MM.1S (cell line): Measurements from ENCODE around the gene CHD2.

ENCODE experiments used
- DNase-seq: peaks from one replicate; pipeline ENCODE4 v3.0.0-alpha.2; 2015
- H2AFZ ChIP-seq: fragments of 300-600 bp; sonication (generic); 2 replicates; pipeline ENCODE4 v1.6.0; 2016; ENCODE audit warnings: antibody characterized with exemption, low read length
- H3F3A ChIP-seq: fragments of 300-600 bp; sonication (generic); 2 replicates; pipeline ENCODE4 v1.6.1; 2016; ENCODE audit warnings: mild to moderate bottlenecking, antibody characterized with exemption, low read length, moderate library complexity, mixed read lengths; ENCODE audit not compliant: insufficient read depth
- H3K27ac ChIP-seq: fragments of 300-600 bp; sonication (generic); 2 replicates; pipeline ENCODE4 v1.5.1; 2016; ENCODE audit warnings: mild to moderate bottlenecking, low read length
- H3K27me3 ChIP-seq: fragments of 300-600 bp; sonication (generic); replicated peaks from 2 replicates; pipeline ENCODE4 v1.6.0; 2016; ENCODE audit warnings: low read length; ENCODE audit not compliant: insufficient read depth
- H3K36me3 ChIP-seq: fragments of 300-600 bp; sonication (generic); replicated peaks from 2 replicates; pipeline ENCODE4 v1.6.1; 2016; ENCODE audit warnings: mild to moderate bottlenecking, low read length, mixed read lengths; ENCODE audit not compliant: insufficient read depth
- H3K4me1 ChIP-seq: fragments of 300-600 bp; sonication (generic); 2 replicates; pipeline ENCODE4 v1.6.1; 2016; ENCODE audit warnings: low read length, mixed read lengths
- H3K4me2 ChIP-seq: fragments of 300-600 bp; sonication (generic); 2 replicates; pipeline ENCODE4 v1.6.0; 2016; ENCODE audit warnings: low read depth, low read length
- H3K4me3 ChIP-seq: fragments of 300-600 bp; sonication (generic); 2 replicates; pipeline ENCODE4 v1.5.1; 2016; ENCODE audit warnings: low read length, mixed read lengths
- H3K79me2 ChIP-seq: fragments of 300-600 bp; sonication (generic); 2 replicates; pipeline ENCODE4 v1.6.1; 2016; ENCODE audit warnings: mixed run types, low read length, mixed read lengths
- H3K9ac ChIP-seq: fragments of 300-600 bp; sonication (generic); 2 replicates; pipeline ENCODE4 v1.6.1; 2016; ENCODE audit warnings: low read length, mixed read lengths
- H3K9me2 ChIP-seq: fragments of 300-600 bp; sonication (generic); replicated peaks from 2 replicates; pipeline ENCODE4 v1.6.1; 2016; ENCODE audit warnings: mild to moderate bottlenecking, low read length, mixed read lengths; ENCODE audit not compliant: insufficient read depth
- H3K9me3 ChIP-seq: fragments of 300-600 bp; sonication (generic); replicated peaks from 2 replicates; pipeline ENCODE4 v1.6.1; 2016; ENCODE audit warnings: mild to moderate bottlenecking, low read length, mixed read lengths; ENCODE audit not compliant: insufficient read depth
- H4K20me1 ChIP-seq: fragments of 300-600 bp; sonication (generic); 2 replicates; pipeline ENCODE4 v1.6.1; 2016; ENCODE audit warnings: mild to moderate bottlenecking, low read length, moderate library complexity, mixed read lengths; ENCODE audit not compliant: insufficient read depth
- CTCF ChIP-seq: fragments of 300-600 bp; sonication (generic); IDR thresholded peaks from 2 replicates; pipeline ENCODE4 v1.5.1; 2016; ENCODE audit warnings: antibody characterized with exemption, low read length, mixed read lengths
- EZH2 ChIP-seq: fragments of 300-600 bp; sonication (generic); optimal IDR thresholded peaks from 2 replicates; pipeline ENCODE3; 2017; ENCODE audit warnings: low read depth, mild to moderate bottlenecking, antibody characterized with exemption, low read length, mixed read lengths
- EZH2phosphoT487 ChIP-seq: fragments of 300-600 bp; sonication (generic); IDR thresholded peaks from 2 replicates; pipeline ENCODE4 v1.6.1; 2018; ENCODE audit warnings: antibody characterized with exemption, low read length

Gene CHD2

GRCh38 chr15:92881802-92882696, 18.1 kb upstream of the CHD2 start:
- peaks cover 3% of the 10 kb centered on the region; the same call in 1 of the 2 replicates for H4K20me1 ChIP-seq
- peaks cover 42% of the 10 kb centered on the region for H3K79me2 ChIP-seq
- no peak for TF ChIP-seq CTCF
- no peak for TF ChIP-seq EZH2phosphoT487
- no peak for TF ChIP-seq EZH2
- peak overlapping the region; percentile 45 for H3K4me3 ChIP-seq
- H3K4me2 ChIP-seq, result peak overlapping the region; percentile 66
- no peaks in the 10 kb centered on the region for H3K9me3 ChIP-seq
- DNase-seq, result peak; percentile 99
- peaks cover 20% of the 10 kb centered on the region; the same call in 1 of the 2 replicates for H3K36me3 ChIP-seq
- 0 out of 2 replicates have a peak, but pooled peaks cover 4% of the 10 kb centered on the region for H3F3A ChIP-seq
- H3K27ac ChIP-seq, result peak overlapping the region; percentile 71
- H3K27me3 ChIP-seq, result no peaks in the 10 kb centered on the region
- peak overlapping the region; percentile 73 for H3K9ac ChIP-seq
- H2AFZ ChIP-seq, result no peak overlapping the region
- H3K4me1 ChIP-seq, result peaks cover 29% of the 10 kb centered on the region
- H3K9me2 ChIP-seq, result no peaks in the 10 kb centered on the region

GRCh38 chr15:92882697-92883162, 17.4 kb upstream of the CHD2 start:
- H3K4me2 ChIP-seq, result no peak overlapping the region
- H3K27ac ChIP-seq, result peak overlapping the region; percentile 83
- H3F3A ChIP-seq, result 0 out of 2 replicates have a peak, but pooled peaks cover 4% of the 10 kb centered on the region
- peaks cover 3% of the 10 kb centered on the region; the same call in 1 of the 2 replicates for H4K20me1 ChIP-seq
- peaks cover 29% of the 10 kb centered on the region for H3K4me1 ChIP-seq
- peaks cover 48% of the 10 kb centered on the region for H3K79me2 ChIP-seq
- H3K27me3 ChIP-seq, result no peaks in the 10 kb centered on the region
- DNase-seq, result no peak
- H3K9me2 ChIP-seq, result no peaks in the 10 kb centered on the region
- H3K9ac ChIP-seq, result peak overlapping the region; percentile 99
- H3K36me3 ChIP-seq, result peaks cover 22% of the 10 kb centered on the region; the same call in 1 of the 2 replicates
- H3K9me3 ChIP-seq, result no peaks in the 10 kb centered on the region
- peak overlapping the region; percentile 78 for H3K4me3 ChIP-seq
- H2AFZ ChIP-seq, result no peak overlapping the region
- TF ChIP-seq EZH2 (no peak), EZH2phosphoT487 (no peak), CTCF (no peak)

GRCh38 chr15:92883163-92883875, 16.8 kb upstream of the CHD2 start:
- Histone ChIP-seq H3K27ac (peak overlapping the region; percentile 83), H4K20me1 (peaks cover 3% of the 10 kb centered on the region; the same call in 1 of the 2 replicates), H3K9me2 (no peaks in the 10 kb centered on the region), H3K9me3 (no peaks in the 10 kb centered on the region), H3K4me1 (peaks cover 29% of the 10 kb centered on the region), H3K36me3 (peaks cover 22% of the 10 kb centered on the region; the same call in 1 of the 2 replicates), H2AFZ (no peak overlapping the region), H3K79me2 (peaks cover 54% of the 10 kb centered on the region), H3K9ac (peak overlapping the region; percentile 99), H3K4me3 (peak overlapping the region; percentile 78), H3K27me3 (no peaks in the 10 kb centered on the region), H3F3A (0 out of 2 replicates have a peak, but pooled peaks cover 4% of the 10 kb centered on the region), H3K4me2 (peak overlapping the region; percentile 67; the same call in 1 of the 2 replicates)
- TF ChIP-seq CTCF (no peak), EZH2phosphoT487 (no peak), EZH2 (no peak)
- peak; percentile 50 for DNase-seq
